GM12873 (cell line): ENCODE results near the gene TIGAR.

ENCODE experiments used
- CTCF ChIP-seq: IDR thresholded peaks from 2 replicates; pipeline ENCODE4 v1.5.1; 2012; ENCODE audit warnings: low read depth, mild to moderate bottlenecking, moderate library complexity, low read length, control low read depth; ENCODE audit not compliant: insufficient read depth; ENCODE audit errors: missing control alignments

TIGAR gene

DNA sequence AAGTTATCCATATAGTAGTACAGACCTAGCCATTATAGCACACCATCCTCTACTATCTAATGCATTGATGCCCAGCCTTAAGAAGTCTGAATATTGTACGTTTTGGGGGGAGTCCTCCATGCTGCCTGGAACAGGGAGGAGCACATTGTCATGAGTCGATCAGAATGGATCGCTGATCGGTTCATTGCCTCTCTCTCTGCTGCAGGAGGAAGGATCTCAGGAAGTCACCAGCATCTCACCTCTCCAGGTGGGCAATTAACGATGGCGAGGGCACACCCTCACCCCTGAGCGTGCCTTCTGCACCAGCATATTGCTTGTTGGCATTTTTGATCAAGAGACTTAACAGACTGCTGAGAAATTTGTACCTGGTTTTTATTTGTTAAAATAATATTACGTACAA lies 35.9 kb upstream of the TIGAR start:
- no peak for TF ChIP-seq CTCF

- no peak for TF ChIP-seq CTCF
Measured at GRCh38 chr12:4286228-4286627, 34.8 kb upstream of the TIGAR start.

DNA sequence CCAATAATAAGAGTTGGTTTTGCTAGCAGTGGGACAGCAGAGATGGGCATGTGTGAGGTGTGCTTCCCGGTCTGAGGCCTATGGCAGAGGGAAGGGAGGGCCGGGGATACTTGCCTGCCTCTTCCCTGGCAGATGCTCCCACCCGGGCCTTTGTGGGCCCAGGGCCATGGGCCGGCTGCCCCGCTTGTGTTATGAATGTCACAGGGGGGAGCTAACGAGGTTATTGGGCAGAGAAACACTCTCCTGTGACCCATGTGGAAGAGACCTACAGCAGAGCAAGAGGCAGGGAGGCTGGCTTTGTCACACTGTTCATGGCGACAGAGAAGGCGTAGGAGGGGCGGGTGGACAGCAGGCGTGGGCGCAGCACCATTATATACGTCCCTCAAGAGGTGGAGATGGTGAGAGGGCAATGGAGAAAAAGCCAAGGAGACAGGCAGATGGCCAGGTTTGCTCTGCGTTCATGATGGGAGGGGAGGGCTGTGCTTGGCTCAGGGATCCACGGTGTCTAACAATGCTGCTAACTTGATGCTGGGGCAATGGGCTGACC lies 34.2 kb upstream of the TIGAR start:
- TF ChIP-seq CTCF: no peak

DNA sequence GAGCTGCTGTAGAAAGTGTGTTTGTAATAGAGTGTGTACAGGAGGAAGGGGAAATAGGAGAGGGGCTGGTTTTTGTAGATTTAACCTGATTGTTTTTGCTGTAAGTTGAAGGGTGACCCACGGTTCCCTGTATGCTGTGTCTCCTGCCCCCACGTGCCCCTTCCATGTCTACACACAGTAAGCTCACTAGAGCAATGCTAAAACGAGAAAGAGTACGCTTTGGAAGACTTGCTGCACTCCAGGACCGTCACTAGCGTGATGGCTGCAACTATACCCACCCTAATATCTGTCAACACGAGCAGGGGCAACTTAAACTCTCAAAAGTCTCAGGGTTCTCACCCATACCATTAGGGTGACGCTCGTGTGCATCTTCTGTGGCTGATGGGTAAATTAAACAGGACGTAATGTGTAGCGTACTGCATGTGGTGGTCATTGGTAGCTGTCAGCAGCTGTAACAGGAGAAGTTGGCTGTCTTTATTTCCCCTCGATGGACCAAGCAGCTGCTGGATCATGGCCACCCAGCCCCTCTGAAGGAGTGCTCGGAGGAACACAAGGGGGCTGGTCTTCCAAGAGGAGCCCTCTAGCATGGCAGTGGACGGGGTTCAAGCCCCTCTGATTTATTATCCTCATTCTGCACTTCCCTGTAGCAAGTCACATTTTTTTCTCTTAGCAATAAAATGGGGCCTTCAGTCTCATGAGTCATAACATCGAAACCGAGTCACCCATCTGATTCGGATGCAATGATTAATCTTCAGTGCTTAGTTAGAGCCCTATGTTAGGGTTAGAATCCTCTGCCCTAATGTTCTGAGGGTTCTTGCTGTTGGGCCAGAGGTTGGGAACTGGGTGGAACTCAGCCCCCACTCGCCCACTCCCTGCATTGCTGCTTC lies 33.4 kb upstream of the TIGAR start:
- no peak for TF ChIP-seq CTCF

DNA sequence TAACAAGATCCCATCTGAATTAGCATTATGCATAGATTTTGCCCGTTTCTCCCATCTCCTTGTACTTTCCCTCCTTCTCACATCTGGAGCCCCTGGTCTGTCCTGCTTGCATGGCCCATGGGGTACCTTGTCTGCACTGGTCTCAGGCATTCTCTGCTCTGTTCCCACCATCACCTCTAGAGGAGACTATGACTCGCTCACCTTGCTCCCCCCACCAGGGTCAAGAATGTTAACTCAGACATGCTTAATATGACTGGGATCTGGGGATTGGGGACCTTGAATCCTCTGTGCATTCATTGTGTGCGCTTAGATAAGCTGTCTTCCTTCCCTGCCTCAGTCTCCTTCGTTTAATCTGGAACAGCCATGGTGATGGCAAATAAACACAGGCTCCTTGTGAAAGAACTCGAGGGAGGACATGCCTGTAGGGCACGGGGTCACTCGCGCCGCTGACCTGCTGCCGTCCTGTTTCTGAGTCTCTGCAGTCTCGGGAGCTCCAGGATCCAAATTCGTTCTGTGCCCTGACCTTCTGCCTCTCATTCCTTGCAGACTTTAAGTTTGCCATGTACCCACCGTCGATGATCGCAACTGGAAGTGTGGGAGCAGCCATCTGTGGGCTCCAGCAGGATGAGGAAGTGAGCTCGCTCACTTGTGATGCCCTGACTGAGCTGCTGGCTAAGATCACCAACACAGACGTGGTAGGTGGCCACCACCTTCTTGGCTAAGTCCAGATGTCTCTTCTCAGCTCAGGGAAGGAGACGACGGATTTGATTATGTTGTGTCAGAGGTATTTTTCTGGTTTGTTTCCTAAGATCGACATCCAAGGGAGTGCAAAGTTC lies 32.5 kb upstream of the TIGAR start:
- TF ChIP-seq CTCF: no peak

- no peak for TF ChIP-seq CTCF
Measured at GRCh38 chr12:4289231-4289878, 31.7 kb upstream of the TIGAR start.
